ENCODE data around the gene ELMO1. TPM values are rescaled to one million over a fixed set of nuclear protein-coding genes. Genes with fewer than 3 reads are reported as not detected.

ELMO1 gene
- total RNA-seq, 1 donor from 2014 or later: 53.8 TPM

- DNase-seq: no peak
- ATAC-seq: no peak
- no peaks in the 10 kb centered on the region for H3K9me3 ChIP-seq
- peaks cover 19% of the 10 kb centered on the region for H3K4me1 ChIP-seq
- H3K4me3 ChIP-seq: no peak overlapping the region
- H3K27ac ChIP-seq: no peak overlapping the region
- no peaks in the 10 kb centered on the region for H3K36me3 ChIP-seq
- H3K27me3 ChIP-seq: no peaks in the 10 kb centered on the region
- intact Hi-C loops (cut with DNase I): no loop called here
- no peak for TF ChIP-seq CTCF (IDR thresholded peaks at IDR 0.05)
These were observed 21.3 kb downstream of the ELMO1 start for GRCh38 chr7:37427276-37427940.

GRCh38 chr7:37425498-37425897, 23.2 kb downstream of the ELMO1 start:
- Histone ChIP-seq H3K9me3 (no peaks in the 10 kb centered on the region), H3K27ac (no peak overlapping the region), H3K27me3 (no peaks in the 10 kb centered on the region), H3K4me3 (no peak overlapping the region), H3K4me1 (peaks cover 35% of the 10 kb centered on the region), H3K36me3 (no peaks in the 10 kb centered on the region)
- TF ChIP-seq CTCF (IDR thresholded peaks at IDR 0.05): no peak
- intact Hi-C loops (cut with DNase I): no loop called here
- ATAC-seq (peak; percentile 78), DNase-seq (no peak)

GRCh38 chr7:37424995-37425394, 23.7 kb downstream of the ELMO1 start:
- H3K36me3 ChIP-seq: no peaks in the 10 kb centered on the region
- no peaks in the 10 kb centered on the region for H3K27me3 ChIP-seq
- TF ChIP-seq CTCF (IDR thresholded peaks at IDR 0.05): no peak
- H3K4me1 ChIP-seq: peaks cover 37% of the 10 kb centered on the region
- no peaks in the 10 kb centered on the region for H3K9me3 ChIP-seq
- no peak overlapping the region for H3K4me3 ChIP-seq
- intact Hi-C loops (cut with DNase I): no loop called here
- DNase-seq (no peak), ATAC-seq (peak; percentile 65)
- H3K27ac ChIP-seq: no peak overlapping the region

DNA sequence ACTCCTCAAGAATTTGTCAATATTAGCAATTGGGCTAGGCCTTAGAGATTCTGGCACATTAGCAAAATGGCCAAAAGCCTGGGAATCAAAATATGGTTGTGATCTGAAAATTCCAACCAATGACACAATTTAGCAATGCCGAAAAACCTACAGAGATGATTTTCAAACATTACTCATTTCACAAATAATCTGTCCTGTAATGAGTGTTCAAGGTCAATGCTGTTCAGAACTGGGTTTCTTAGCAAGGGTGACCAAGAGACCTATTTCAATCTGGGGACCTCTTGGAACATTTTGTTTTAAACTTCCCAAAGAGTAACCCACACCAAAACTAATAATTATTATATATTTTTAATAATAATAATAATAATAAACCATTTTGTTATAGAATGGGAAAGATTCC, 24.1 kb downstream of the ELMO1 start:
- H3K9me3 ChIP-seq: no peaks in the 10 kb centered on the region
- DNase-seq (no peak), ATAC-seq (no peak)
- H3K36me3 ChIP-seq: no peaks in the 10 kb centered on the region
- H3K27me3 ChIP-seq: no peaks in the 10 kb centered on the region
- no peak overlapping the region for H3K27ac ChIP-seq
- peaks cover 39% of the 10 kb centered on the region for H3K4me1 ChIP-seq
- intact Hi-C loops (cut with DNase I): no loop called here
- no peak for TF ChIP-seq CTCF (IDR thresholded peaks at IDR 0.05)
- no peak overlapping the region for H3K4me3 ChIP-seq

GRCh38 chr7:37421861-37422500, 26.7 kb downstream of the ELMO1 start:
- no peak overlapping the region for H3K4me3 ChIP-seq
- TF ChIP-seq CTCF (IDR thresholded peaks at IDR 0.05): no peak
- no peak for ATAC-seq
- H3K36me3 ChIP-seq: no peaks in the 10 kb centered on the region
- no peak for DNase-seq
- H3K4me1 ChIP-seq: peaks cover 43% of the 10 kb centered on the region
- intact Hi-C loops (cut with DNase I): no loop called here
- no peaks in the 10 kb centered on the region for H3K27me3 ChIP-seq
- H3K9me3 ChIP-seq: no peaks in the 10 kb centered on the region
- peak overlapping the region; percentile 24 for H3K27ac ChIP-seq
